Stimulated activated CD8-positive, alpha-beta memory T cell treated with anti-CD3 and anti-CD28 coated beads, Interleukin-15, amount 100 ng/mL, for 1 hour (primary cell): ENCODE results near the gene MYF5.

Experiments
- DNase-seq: peaks from one replicate; pipeline ENCODE4 v3.0.0-alpha.2; 2020; ENCODE audit warnings: low read depth

MYF5 gene

DNA sequence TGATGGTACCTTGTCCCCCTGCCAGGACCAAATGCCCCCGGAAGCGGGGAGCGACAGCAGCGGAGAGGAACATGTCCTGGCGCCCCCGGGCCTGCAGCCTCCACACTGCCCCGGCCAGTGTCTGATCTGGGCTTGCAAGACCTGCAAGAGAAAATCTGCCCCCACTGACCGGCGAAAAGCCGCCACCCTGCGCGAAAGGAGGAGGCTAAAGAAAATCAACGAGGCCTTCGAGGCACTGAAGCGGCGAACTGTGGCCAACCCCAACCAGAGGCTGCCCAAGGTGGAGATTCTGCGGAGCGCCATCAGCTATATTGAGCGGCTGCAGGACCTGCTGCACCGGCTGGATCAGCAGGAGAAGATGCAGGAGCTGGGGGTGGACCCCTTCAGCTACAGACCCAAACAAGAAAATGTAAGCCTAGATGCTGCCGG, 8.9 kb upstream of the MYF5 start:
- no peak for DNase-seq

DNA sequence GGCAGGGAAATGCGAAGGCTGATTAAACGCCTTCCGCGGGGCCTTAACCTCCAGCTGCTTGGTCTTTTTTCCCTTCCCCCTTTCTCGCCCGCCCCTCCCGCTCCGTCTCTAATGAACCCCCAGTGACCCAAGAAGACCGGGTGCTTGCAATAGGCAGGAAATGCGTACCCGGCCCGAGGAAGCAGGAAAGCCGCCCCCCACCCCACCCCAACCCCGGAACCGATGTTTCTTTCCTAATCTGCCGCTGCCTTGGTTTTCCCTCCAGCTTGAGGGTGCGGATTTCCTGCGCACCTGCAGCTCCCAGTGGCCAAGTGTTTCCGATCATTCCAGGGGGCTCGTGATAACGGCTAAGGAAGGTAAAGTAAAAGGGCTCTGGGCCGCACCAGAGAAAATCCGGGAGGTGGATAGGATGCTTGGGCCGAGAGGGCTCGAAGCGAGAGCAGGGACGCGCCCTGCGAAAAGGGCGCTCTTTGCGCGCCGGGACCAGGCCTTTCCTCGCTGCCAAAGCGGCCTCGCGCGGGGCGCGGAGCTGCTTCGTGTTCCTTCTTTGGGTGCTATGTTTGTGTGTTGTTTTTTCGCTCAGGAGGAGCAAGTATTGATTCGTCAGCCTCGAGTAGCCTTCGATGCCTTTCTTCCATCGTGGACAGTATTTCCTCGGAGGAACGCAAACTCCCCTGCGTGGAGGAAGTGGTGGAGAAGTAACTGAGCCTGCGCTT, 8.3 kb upstream of the MYF5 start:
- DNase-seq = no peak

DNA sequence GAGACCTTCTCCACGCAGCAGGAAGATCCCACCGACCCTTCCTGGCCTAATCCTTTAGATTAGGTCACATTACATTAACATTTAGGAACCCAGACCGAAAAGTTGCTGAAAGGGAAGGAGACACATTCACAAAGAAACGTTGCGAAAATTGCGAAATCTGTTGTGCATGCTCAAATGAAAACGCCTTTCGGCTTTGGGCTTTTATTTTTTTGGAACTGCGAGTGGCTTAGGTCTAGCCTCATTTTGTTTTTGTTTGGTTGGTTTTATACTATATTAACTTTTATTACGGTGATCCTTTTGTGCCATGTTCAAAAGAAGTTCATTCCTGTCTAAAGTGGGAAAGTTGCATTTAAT, 7.8 kb upstream of the MYF5 start:
- no peak for DNase-seq

DNA sequence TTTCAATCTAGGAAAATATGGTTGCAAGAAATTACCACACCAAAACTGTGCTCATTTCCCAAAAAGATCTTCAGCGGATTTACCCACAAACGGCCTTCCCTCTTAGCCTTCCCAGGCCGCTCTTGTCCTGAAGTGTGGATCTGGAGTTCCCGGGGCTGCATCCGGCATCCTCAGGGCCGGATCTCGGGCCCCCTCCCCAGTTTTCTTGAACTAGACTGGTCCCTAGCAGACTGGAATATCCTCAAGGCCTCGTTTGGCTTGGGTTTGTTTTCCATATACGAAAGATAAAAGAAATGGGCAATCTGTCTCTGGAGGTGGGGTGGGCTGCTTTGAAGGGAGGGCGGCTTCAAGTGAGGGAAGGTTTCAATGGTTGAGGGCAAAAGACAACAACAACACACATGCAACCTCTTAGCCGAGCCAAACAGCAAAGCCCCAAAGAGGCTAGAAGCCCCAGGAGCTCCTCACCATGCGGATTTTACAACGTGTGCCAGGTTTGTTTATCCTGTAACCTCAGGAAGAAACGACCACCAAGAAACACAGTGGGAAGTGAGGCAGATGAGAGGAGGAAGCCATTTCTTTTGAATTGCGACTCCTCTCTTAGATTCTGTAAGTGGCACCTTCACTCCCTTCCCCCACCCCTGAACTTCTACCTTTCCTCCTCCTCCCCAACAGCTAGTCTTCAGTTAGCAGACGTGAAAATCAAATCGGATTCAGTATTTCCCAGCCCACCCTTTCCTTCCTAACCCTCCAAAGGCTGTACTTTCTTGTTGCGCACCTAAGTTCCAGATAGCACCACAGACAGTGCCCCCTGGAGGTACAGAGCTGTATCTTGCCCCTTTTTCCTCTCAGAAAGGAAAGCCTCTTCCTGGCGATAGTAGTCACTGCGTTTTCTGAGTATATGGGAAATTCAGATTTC, 6.6 kb upstream of the MYF5 start:
- no peak for DNase-seq

DNA sequence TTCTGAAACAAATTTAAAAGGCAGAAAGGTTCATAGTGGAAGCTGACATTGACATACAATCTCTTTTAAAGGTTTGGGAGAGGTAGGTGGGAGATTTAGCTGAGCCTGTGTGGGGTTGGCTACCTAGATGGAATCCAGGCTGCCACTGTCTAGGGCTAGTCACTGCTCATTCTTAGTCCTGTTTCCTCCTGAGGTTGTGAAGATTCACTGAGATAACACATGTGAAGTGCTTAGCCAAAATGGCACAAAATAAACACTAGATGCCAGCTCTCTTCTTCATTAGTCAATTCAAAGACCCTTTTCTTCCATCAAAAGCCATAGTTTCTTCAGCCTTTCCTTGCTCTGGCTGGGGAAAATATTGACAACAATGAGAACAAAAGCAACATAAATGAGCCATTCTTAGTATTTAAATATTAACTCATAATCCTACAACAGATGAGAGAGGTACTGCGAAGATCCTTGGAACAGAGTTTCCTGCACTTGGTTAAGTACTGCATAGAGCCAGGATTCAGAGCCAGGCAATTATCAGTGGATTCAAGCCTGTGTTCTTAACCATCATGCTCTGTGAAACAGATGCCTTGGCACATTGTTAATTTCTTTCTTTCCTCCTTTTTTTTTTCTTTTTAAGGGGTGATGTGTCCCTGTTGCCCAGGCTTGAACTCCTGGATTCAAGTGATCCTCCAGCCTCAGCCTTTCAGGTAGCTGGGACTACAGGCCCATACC, 5.8 kb upstream of the MYF5 start:
- DNase-seq = no peak

DNA sequence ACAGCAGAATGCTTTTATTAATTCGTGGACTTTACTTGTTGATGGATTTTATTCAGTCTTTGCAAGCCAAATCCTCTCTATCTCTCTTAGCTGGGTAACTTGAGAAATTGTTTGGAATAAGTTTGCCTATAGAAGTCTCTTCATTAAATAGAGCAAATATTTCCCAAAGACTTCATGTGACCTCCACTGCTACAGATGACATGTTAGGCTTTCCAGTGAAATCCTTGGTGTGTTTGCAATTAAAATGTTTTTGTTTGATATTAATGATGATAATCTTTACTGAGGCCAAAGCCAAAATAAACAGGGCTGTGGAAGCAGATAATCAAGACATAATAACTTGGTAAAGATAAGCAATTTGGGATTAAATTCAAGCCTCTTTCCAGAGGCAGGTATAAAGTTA, 4.8 kb upstream of the MYF5 start:
- DNase-seq = no peak

DNA sequence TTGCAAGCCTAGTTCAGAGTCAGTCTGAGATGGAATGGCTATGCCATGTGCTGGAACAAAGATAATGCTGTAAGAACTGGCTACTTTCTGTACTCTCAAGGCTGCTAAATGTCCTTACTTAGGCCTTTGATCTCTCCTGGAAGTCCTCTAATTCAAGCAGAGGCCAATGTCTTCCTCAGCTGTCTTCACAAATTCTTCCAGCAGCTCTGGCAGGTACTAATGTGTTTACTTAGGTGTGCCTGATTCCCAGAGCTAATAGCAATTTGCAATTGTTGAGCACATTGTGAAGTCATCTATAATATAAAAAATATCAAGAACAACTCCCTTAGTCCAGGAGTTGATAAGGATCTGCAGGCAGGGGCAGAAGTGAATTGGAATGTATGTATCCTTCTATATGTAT, 3.8 kb upstream of the MYF5 start:
- DNase-seq = no peak

DNA sequence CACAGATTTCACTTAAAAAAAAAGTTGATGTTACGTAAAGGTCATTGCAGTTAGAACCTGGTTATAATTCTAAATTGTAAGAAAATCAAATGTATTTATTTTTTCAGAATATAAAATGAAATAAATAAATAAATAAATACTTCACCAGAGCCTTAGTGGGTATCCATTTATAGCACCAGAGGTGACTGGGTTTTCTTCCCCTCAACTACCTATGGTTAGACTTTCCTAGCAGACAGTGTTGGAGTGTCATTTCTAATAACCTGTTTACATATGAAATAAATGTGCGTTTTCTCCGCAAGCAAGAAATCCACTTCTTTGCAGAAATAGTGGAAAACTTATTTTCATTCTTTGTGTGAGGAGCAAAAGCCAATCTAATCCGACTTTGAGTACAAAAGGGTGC, 3.3 kb upstream of the MYF5 start:
- DNase-seq = no peak

DNA sequence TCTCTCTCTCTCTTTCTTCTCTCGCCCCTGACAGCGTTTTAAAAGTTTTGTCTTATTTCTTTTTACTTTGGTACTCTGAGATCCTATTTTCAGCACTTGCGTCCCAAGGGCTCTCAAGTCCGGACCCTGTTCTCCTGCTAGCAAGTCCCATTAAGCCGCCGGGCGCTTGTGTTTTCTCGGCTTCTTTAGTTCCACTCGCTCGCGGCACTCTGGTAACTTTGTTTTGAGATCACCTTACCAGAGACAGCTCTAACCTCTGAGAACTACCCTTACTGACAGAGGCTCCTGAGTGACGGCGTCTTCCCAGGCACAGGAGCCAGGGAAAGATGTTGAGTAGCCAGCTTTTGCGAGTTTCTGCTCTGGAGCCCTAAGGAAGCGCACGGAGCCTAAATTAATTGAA, 2.7 kb upstream of the MYF5 start:
- DNase-seq = no peak

DNA sequence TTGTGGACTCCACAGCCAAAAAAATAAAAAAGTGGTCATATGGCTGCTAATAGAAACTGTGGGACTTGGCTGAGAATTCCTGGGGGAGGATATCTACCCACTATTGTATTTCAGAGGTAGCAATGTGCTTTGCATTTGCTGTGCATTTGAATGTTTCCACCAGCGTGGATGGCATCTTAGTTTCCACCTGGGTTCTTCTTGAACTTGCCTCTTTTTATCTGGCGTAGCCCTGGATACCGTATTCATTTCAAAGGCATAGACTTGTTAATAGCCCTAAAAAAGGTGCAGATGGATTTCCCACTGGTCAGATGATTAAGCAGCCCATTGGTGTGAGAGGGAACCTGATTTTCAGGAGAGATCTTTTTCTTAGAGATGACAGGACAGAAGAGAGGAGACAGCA, 1.9 kb upstream of the MYF5 start:
- DNase-seq = no peak

DNA sequence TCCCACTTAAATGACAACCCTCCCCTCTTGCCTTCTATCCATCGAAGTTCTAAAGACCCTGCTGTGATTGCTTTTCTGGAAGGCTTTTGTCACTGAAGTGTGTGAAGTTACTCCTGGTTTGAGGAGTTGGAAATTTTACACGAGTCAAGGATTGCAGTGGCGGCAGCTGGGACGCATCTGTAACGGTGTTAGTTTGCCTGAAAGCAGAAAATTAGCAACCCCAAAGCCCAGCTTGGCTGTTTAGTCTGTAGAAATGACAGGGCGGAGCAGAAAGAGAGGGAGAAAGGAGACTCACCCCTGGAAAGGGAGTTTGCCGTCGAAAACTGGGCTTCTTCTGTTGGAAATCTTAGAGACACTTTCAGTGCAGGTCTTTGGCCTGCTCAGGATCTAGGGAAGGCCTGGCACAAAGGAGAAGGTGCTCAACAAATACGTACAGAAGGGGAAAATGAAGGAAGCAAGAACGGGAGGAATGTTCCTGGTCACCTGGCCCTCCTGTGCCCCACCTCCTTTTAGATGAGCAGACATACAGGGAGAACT, 931 bp upstream of the MYF5 start:
- no peak for DNase-seq

DNA sequence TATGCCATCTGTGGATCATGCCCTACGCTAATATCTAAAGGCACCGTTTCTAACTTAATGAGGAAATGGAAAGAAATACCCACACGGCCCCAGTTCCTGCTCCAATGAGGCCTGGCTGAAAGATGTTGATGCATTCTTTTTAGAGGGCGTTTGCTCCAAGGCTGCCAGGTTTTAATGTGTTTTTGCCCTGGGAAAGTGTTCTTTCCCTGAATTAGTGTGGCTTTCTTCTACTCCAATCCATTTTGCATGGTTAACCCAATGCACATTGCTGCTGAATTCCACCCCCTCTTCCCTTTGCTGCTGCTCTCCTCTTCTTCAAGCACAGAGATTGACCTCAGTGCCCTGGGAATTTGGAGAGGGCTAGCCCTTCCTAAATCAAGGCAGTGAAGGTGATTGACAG, 1.1 kb downstream of the MYF5 start:
- no peak for DNase-seq

DNA sequence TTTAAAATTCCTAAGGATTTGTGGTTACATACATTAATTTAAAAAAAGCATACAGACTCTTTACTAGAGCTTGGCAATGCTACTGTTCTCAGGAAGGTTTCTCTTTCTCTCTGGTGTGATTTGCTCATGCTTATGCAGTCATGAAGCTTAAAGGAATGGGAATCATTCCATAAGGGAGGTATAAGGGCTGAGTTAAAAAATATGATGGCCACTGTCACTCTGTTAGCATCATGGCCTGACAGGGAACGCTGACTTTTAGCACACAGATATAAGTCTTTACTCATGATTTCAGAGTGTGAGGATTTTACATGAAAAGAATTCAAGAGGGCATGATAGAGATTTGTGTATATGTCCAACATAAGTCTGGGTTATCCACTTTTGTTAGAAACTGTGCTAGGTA, 3.8 kb downstream of the MYF5 start:
- no peak for DNase-seq

DNA sequence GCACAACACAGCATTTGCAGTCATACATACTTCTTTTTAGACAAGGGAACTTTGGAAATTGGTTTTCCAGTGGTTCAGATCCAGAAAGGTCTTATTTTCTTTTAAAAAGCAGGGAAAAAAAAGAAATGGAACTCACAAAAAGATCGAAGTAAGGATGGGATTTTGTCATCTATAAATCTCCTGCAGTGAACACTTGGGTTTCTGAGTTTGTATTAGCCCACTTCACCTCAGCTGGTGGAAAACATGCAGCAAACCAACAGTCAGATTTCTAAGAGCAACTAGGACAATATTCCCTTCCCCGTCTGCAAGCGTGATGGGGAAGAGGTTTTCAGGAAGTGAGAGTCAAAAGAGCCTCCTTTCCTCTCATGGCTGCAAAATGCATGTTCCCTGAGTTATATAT, 4.6 kb downstream of the MYF5 start:
- no peak for DNase-seq

DNA sequence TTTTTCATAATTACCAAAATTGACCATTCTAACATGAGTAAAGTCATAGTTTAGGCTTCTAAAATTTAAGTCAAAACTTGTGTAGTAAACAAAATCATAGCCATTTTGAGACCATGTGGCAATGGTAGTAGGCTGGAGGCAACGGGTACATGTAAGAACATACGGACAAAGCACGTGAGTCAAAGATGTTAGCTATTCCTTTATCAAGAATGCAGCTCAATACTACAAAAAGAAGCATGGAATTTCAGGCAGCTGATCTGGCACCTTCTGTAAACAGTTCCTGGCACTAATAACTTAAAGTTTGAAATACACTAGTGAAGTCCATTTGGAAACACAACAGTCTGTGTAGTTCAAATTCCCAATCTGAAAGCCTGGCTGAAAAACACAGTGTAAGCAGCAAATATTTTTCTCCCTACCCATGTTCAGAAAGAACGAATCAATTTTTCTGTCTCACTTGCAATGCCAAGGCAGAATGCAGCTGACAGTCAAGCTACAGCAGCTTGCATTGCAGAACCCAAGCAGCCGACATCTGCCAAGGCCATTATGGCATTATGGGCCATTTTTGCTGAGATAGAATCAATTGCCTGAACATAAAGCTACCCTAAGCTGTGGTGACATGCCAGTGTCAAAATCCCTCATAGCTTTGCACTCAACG, 29.3 kb downstream of the MYF5 start:
- no peak for DNase-seq

DNA sequence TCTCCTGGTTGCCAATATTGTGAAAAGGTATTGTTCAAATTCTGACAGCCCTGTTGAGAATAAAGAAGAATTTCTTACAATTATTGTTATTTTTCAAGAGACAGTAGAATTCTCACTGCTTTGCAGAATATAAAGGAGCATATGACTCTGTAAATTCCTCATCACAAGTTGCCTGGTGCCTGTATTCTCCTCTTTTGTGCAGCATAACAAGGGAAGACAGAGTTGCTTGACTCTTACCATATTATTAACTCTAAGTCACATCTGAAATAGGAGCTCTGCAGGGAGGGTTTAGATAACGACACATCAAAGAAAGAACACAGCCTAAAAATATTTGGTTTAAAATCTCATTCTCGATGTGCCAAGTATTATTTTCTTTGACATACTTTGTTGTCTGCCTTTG, 31.1 kb downstream of the MYF5 start:
- DNase-seq = no peak

DNA sequence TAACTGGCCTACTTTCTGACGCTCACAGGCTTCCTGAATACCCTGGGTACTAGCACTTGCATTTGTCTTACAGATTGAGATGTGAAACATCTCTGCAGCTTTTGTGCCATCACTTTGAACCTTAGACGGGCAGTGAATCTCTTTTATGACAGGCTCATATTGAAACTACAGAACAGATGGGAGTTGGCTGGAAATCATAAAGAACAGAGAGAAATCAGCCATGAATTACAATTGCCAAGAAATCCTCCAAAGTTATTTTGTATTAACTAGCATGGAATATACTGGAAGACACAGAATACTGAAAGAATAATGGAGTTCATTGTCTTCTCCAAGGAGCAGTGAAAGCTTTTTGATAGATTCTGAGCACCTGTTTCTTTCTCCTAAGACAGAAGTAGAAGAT, 32.7 kb downstream of the MYF5 start:
- no peak for DNase-seq

DNA sequence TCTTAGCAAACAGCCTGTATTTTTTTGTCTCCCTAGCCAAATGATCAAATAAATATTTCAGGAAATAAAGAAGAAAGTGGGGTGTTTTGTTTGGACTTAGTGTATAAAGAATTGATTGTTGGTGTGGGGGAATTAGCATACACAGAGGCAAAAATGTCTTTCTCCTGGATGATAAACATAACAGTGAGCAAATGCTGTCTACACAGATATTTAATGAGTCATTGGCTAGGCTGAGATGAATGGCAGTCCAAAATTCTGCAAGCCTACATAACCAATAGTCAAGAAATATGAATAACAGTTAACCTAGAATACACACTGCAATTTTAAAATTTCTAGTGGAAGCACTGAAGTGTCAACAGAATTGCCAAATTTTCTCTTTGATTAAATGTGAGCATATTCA, 35.8 kb downstream of the MYF5 start:
- no peak for DNase-seq

DNA sequence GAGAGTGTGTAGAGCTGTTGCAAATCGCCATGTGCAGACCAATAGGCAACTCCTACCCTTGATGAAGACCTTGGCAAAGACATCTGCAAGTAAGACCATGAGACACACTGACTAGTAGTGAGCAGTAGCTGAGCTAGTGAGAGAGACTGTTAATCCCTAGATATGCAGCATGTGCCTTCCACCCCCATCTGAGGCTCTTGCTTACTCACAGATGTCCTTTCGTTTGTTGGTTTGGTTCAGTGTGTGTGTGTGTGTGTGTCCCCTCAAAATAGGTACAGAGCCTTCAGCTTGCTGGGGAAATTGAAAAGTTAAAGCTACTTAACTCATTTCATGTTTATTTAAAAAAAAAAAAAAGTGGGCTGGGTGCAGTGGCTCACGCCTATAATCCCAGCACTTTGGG, 37.6 kb downstream of the MYF5 start:
- DNase-seq = no peak

DNA sequence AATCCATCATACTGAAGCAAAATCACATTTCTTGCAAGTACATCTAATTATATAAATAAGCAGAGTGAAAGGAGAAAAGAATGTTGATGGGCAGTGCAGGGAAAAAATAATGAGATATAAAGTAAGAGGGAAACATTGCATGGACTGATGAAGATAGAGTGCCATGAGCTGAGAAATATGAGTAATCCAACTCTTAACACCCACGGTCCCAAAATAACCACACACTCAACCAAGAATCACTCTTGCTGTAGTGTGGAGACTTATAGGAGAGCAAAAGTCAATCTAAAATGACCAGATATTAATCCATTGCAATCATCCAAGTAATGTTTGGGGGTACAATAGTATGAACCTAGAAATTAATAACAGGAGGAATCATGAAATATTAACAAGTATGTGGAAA, 40.2 kb downstream of the MYF5 start:
- no peak for DNase-seq

DNA sequence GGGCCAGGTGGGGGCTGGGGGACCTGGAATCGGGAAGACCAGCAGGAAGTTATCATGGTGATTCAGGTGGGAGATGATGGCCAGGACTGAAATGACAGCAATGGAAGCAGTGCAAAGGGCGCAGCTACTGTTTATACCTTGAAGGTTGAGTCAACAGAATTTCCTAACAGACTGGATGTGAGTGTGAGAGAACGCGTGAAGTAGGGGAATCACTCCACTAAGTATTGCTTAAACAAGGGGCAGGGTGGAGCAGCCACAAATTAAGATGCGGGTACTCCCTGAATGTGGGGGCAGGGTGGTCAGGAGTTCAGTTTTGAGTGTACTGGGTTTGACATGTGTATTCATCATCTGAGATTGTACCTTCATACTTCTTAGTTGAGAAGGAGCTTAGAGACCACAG, 45.1 kb downstream of the MYF5 start:
- no peak for DNase-seq

DNA sequence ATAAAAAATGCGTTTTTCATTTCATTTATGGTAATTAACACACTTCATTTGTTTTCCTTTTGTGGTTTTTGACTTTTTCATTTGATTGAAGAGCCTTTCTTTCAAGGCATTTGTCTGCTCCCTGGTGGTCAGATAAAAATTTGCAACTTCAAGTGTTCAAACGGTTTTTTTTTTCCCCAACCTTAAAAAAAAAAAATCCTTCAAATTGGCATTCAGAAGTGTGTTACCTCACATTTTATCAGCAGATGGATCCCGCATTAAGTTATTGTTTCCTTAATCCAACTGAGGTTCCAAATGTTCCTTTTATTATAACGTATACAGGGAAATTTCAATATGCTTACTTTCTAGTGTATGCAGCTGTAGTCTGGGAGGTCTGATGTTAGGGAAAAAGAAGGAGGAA, 47.2 kb downstream of the MYF5 start:
- DNase-seq = no peak
